Vagina (tissue), 2 donors: ENCODE results near the gene PGM2. TPM values are rescaled to one million over a fixed set of nuclear protein-coding genes. Genes with fewer than 3 reads are reported as not detected.

Experiments used
- DNase-seq, 2 donors: peaks; one replicate each; pipeline ENCODE4 v3.0.0-alpha.2; 2017; ENCODE audit errors: extremely low spot score in 2 of 2
- H3K27ac ChIP-seq: fragments of 200-600 bp; sonication (generic); one replicate; pipeline ENCODE4 v1.5.1; 2019
- H3K27me3 ChIP-seq: fragments of 200-600 bp; sonication (generic); one replicate; pipeline ENCODE4 v1.5.1; 2019
- H3K36me3 ChIP-seq, 2 donors: fragments of 200-600 bp; sonication (generic); one replicate each; pipeline ENCODE4 v1.5.1; 2017 to 2019
- H3K4me1 ChIP-seq: fragments of 200-600 bp; sonication (generic); one replicate; pipeline ENCODE4 v1.5.1; 2019
- H3K4me3 ChIP-seq, 2 donors: fragments of 200-600 bp; sonication (generic); 1 replicate in 1 of 2; 2 replicates in 1 of 2; pipeline ENCODE4 v1.5.1; 2016 to 2019
- H3K9me3 ChIP-seq: fragments of 200-600 bp; sonication (generic); one replicate; pipeline ENCODE4 v1.5.1; 2019
- POLR2A ChIP-seq, 2 donors: fragments of 450-650 bp; IDR thresholded peaks; one replicate each; pipeline ENCODE4 v1.6.1; 2017; ENCODE audit warnings: antibody characterized with exemption in 2 of 2, mild to moderate bottlenecking in 2 of 2, moderate library complexity in 2 of 2
- POLR2AphosphoS5 ChIP-seq, 2 donors: sonication (generic); formaldehyde crosslinking; IDR thresholded peaks; one replicate each; pipeline ENCODE4 v1.9.0; 2017; ENCODE audit warnings: antibody characterized with exemption in 2 of 2, mild to moderate bottlenecking in 2 of 2, low read depth in 1 of 2; ENCODE audit not compliant: insufficient read depth in 1 of 2
- intact Hi-C: fragments of 100-400 bp; cut with DNase I; formaldehyde crosslinking; loops from one replicate; pipeline ENCODE4 v1.15.1; 2023
- total RNA-seq: library from RNA; depleted of rRNA; stranded (reverse); fragments of >200 nt; gene quantifications from one replicate; pipeline ENCODE4 v1.2.3, GENCODE V29; 2016
- TF ChIP-seq, protein P1 (sequence below), 3 experiments: fragments of 450-650 bp in 2 of 3; fragments of 200-600 bp in 1 of 3; sonication (generic) in 1 of 3; IDR thresholded peaks; one replicate each; pipeline ENCODE4 v1.5.1; 2017 to 2019; ENCODE audit warnings: antibody characterized with exemption in 3 of 3, mild to moderate bottlenecking in 2 of 3, moderate library complexity in 2 of 3

The PGM2 gene
- total RNA-seq, 1 donor from 2014 or later: 30.2 TPM

DNA sequence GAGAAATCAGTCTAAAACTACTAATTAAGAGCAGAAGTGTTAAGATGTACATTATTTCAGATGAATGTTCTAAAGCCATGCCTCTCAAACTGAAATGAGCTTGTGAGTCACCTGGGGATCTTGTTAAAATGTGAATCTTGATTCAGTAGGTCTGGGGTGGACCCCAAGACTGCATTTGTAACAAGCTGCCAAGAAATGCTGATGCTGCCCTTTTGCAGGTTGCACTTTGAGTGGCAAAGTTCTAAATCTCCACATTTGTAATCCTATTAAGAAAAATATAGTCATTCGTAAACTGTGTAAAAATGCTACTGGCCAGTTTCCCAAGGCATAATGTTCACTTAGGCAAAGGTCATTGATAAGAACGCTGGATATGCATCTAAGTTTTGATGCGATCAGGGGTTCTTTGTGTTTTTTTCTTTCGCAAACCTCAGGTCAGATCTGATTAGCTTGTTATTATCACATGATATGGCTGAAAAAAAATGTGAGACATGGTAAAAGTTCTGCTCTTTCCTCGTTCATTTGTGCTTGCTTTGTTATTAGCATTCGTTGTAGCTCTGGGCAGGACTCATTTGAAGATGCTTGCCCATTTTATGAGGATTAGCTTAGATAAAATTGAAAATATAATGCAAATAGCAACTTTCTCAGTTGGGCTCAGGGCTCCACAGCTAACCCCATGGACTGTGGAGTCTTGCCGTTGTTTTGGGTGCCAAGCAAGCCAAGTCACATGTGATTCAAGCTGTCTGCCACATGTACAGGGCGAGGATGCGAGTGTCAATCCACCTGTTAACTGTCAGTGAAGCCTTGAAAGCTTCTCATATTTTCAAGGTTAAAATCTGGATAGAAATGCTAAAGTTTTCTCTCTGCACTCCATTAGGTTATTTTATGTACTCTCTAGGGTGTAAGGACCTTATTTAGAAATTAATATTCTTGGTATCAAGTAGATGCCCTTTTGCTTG is 76.5 kb downstream of the PGM2 start:
- Histone ChIP-seq H3K27me3 (no peaks in the 10 kb centered on the region), H3K36me3 (peaks cover 0 to 3% of the 10 kb centered on the region in 2 donors), H3K4me3 (no peak overlapping the region), H3K27ac (no peak overlapping the region), H3K9me3 (no peaks in the 10 kb centered on the region), H3K4me1 (no peaks in the 10 kb centered on the region)
- intact Hi-C loops: no loop called here
- no peak for DNase-seq
- TF ChIP-seq POLR2AphosphoS5 (IDR thresholded peaks at IDR 0.05; ENCODE audit: insufficient read depth in 1 of 2, low read depth in 1 of 2): no peak

DNA sequence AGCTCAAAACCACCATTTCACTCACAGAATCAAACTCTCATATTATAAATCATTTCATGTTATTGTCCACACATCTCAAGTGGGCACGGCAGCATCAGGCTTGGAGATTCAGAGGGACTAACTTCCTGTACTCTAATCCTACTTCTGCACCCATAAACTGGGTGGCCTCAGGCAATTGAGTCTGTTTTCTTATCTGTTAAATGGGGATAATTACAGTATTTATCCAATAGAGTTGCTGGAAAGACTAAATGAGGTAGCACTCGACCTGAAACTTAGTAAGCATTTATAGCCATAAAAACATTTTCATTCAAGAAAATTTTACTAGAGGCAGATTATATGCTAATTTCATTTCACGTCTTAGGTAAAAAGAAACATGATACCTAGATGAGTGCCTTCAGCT is 77.4 kb downstream of the PGM2 start:
- H3K27ac ChIP-seq: no peak overlapping the region
- H3K4me1 ChIP-seq: peaks cover 7% of the 10 kb centered on the region
- DNase-seq: no peak
- H3K9me3 ChIP-seq: no peaks in the 10 kb centered on the region
- H3K4me3 ChIP-seq: no peak overlapping the region
- H3K36me3 ChIP-seq: peaks cover 0 to 3% of the 10 kb centered on the region in 2 donors
- H3K27me3 ChIP-seq: no peaks in the 10 kb centered on the region
- intact Hi-C loops: no loop called here
- no peak for TF ChIP-seq POLR2AphosphoS5 (IDR thresholded peaks at IDR 0.05; ENCODE audit: insufficient read depth in 1 of 2, low read depth in 1 of 2)
- no peak for TF ChIP-seq POLR2A (IDR thresholded peaks at IDR 0.05)
- TF ChIP-seq, protein P1, sequence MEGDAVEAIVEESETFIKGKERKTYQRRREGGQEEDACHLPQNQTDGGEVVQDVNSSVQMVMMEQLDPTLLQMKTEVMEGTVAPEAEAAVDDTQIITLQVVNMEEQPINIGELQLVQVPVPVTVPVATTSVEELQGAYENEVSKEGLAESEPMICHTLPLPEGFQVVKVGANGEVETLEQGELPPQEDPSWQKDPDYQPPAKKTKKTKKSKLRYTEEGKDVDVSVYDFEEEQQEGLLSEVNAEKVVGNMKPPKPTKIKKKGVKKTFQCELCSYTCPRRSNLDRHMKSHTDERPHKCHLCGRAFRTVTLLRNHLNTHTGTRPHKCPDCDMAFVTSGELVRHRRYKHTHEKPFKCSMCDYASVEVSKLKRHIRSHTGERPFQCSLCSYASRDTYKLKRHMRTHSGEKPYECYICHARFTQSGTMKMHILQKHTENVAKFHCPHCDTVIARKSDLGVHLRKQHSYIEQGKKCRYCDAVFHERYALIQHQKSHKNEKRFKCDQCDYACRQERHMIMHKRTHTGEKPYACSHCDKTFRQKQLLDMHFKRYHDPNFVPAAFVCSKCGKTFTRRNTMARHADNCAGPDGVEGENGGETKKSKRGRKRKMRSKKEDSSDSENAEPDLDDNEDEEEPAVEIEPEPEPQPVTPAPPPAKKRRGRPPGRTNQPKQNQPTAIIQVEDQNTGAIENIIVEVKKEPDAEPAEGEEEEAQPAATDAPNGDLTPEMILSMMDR (IDR thresholded peaks at IDR 0.05): no peak

DNA sequence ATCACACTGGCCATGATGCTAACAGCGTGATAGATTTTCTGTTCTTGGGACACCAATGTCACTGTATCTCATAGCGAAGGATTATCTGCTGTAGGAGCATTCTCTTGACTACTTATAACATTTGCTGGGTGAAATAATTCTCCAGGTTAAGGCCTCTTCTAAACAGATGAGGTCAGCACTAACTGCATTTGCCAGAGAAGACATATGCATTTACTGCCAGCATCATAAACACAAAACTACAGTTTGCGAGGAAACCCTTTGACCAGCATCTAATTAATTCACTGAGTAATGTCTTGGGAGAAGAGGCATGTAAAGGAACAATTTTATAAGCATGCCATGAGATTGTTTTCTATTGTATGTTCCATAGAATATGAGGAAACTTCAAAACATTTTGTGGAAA is 78.3 kb downstream of the PGM2 start:
- H3K9me3 ChIP-seq: no peaks in the 10 kb centered on the region
- intact Hi-C loops: no loop called here

GRCh38 chr4:37905533-37906169 is 79.2 kb downstream of the PGM2 start:
- peaks cover 0 to 3% of the 10 kb centered on the region in 2 donors for H3K36me3 ChIP-seq
- H3K9me3 ChIP-seq: no peaks in the 10 kb centered on the region
- TF ChIP-seq POLR2AphosphoS5 (IDR thresholded peaks at IDR 0.05; ENCODE audit: insufficient read depth in 1 of 2, low read depth in 1 of 2) (no peak), POLR2A (IDR thresholded peaks at IDR 0.05) (no peak)
- TF ChIP-seq, protein P1 (IDR thresholded peaks at IDR 0.05): no peak
- peaks cover 10% of the 10 kb centered on the region for H3K4me1 ChIP-seq
- no peak overlapping the region for H3K4me3 ChIP-seq
- no peak for DNase-seq
- no peak overlapping the region for H3K27ac ChIP-seq
- intact Hi-C loops: no loop called here
- H3K27me3 ChIP-seq: no peaks in the 10 kb centered on the region

More for the DNA sequence above, 78.3 kb downstream of the PGM2 start:
- no peak for DNase-seq
- Histone ChIP-seq H3K27me3 (no peaks in the 10 kb centered on the region), H3K36me3 (peaks cover 0 to 3% of the 10 kb centered on the region in 2 donors), H3K4me3 (no peak overlapping the region), H3K27ac (no peak overlapping the region), H3K4me1 (peaks cover 10% of the 10 kb centered on the region)
- TF ChIP-seq, protein P1 (IDR thresholded peaks at IDR 0.05): no peak
- no peak for TF ChIP-seq POLR2A (IDR thresholded peaks at IDR 0.05)

- Histone ChIP-seq H3K27me3 (no peaks in the 10 kb centered on the region), H3K9me3 (no peaks in the 10 kb centered on the region), H3K36me3 (peaks cover 0 to 3% of the 10 kb centered on the region in 2 donors), H3K4me1 (peaks cover 10% of the 10 kb centered on the region), H3K4me3 (peak overlapping the region; percentile 1 to 21), H3K27ac (peak overlapping the region; percentile 47)
- no peak for DNase-seq
- intact Hi-C loops: no loop called here
- TF ChIP-seq POLR2A (IDR thresholded peaks at IDR 0.05) (no peak), POLR2AphosphoS5 (IDR thresholded peaks at IDR 0.05; ENCODE audit: insufficient read depth in 1 of 2, low read depth in 1 of 2) (no peak)
- TF ChIP-seq, protein P1 (IDR thresholded peaks at IDR 0.05): no peak
Observed at GRCh38 chr4:37908488-37909331, 82.2 kb downstream of the PGM2 start.
